Stimulated activated CD8-positive, alpha-beta memory T cell treated with anti-CD3 and anti-CD28 coated beads, Interleukin-7, amount 100 ng/mL, for 4 hours (primary cell): ENCODE data around the gene SYMPK.
"Not testable (repeated sequence)": the region's sequence is repeated elsewhere in the genome, so short reads cannot be mapped to it uniquely, and the experiment has no call there.

Experiments used
- DNase-seq, 2 donors: peaks; one replicate each; pipeline ENCODE4 v3.0.0-alpha.2; 2020; ENCODE audit warnings: low read depth in 2 of 2

Gene SYMPK

DNA sequence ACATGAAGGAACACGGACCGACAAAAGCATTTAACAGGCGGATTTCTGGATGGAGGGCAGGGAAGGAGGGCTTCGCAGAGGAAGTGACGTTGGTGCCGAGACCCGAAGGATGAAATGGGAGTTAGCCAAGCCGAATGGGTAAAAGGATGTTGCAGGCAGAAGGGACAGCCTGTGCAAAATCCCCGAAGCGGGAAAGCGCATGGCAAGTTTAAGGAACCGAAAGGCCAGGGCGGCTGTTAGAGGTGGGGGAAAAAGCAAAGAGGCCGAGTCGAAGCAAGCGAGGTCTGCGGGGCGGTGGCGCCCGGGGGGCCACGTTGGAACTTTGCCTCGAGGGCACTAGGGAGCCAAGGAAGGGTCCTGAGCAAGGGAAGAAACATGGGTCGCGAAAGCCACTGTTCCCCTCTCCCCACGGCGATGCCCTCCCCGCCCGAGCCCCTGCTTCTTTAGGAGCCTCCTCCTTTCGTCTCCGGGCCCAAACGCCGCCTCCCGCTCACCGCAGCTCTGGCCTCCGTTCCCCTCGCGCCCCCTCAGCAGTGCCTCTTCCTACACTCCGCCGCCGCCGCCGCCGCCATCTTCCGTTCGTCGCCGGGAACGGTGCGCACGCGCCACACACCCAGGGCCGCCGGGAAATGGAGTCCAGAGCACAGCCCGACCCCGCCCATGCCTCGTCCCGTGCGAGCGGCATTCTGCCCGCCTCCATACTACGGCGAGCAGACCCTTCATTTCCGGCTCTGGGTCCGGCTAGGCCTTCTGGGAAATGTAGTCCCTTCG is at the start of gene SYMPK:
SYMPK (minus strand) TSS at position 584 of the 771 bp plus-strand sequence. CDS start 8,652 bp downstream, outside the sequence.
- DNase-seq = peak; percentile 98 to 99

DNA sequence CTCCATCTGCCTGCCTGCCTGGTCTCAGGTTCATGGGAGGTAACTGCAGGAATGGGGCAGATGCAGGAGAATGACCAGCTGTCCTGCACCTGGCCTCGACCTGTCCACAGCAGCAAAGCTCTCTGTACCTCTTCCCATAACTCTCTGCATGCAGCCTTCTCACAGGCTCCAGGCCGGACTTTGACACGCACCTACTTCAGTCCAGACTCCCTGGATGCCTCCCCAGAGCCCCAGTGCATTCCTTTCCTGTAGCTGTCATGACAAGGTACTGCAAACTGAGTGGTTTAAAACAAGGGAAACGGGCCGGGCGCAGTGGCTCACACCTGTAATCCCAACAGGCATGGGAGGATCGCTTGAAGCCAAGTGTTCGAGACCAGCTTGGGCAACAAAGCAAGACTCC is 48.3 kb upstream of the SYMPK start:
- DNase-seq = no peak

DNA sequence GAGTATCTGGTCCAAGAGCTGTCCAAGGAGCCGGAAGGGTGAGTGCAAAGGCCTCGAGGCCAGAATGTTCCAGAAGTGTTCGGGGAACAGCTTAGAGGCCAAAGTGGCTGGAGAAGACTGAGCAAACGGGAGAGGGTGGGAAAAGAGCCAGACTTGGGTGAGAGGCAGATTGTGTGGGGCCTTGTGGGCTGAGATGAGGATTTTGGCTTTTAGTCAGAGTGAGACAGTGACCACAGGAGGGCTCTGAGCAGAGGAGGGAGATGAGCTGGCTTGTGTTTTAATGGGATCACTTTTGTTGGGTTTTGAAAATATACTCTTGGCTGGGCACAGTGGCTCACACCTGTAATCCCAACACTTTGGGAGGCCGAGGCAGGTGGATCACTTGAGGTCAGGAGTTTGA is 46.0 kb upstream of the SYMPK start:
- DNase-seq = no peak

DNA sequence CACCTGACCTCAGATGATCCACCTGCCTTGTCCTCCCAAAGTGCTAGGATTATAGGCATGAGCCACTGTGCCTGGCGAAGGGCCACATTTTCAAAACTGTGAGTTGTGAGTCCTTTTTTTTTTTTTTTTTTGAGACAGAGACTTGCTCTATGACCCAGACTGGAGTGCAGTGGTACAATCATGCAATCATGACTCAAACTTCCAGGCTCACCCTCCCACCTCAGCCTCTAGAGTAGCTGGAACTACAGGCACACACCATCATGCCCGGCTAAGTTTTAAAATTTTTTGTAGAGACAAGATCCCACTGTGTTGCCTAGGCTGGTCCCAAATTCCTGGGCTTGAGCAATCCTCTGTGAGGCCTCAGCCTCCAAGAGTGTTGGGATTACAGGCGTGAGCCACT is 43.3 kb upstream of the SYMPK start:
- DNase-seq = no peak

DNA sequence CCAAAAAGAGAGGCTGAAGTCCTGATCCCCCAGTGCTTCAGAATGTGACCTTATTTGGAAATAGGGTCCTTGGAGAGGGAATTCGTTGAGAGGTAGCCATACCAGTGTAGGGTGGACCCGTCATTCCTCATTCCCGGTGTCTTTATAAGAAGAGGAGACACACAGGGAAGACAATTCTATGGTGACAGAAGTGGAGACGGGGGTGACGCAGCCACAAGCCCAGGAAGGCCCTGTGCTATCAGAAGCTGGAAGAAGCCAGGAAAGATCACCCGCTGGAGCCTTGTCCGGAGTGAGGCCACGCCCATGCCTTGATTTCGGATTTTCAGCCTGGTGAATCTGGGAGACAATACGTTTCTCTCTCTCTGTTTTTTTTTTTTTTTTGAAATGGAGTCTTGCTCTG is 42.1 kb upstream of the SYMPK start:
- DNase-seq = no peak

DNA sequence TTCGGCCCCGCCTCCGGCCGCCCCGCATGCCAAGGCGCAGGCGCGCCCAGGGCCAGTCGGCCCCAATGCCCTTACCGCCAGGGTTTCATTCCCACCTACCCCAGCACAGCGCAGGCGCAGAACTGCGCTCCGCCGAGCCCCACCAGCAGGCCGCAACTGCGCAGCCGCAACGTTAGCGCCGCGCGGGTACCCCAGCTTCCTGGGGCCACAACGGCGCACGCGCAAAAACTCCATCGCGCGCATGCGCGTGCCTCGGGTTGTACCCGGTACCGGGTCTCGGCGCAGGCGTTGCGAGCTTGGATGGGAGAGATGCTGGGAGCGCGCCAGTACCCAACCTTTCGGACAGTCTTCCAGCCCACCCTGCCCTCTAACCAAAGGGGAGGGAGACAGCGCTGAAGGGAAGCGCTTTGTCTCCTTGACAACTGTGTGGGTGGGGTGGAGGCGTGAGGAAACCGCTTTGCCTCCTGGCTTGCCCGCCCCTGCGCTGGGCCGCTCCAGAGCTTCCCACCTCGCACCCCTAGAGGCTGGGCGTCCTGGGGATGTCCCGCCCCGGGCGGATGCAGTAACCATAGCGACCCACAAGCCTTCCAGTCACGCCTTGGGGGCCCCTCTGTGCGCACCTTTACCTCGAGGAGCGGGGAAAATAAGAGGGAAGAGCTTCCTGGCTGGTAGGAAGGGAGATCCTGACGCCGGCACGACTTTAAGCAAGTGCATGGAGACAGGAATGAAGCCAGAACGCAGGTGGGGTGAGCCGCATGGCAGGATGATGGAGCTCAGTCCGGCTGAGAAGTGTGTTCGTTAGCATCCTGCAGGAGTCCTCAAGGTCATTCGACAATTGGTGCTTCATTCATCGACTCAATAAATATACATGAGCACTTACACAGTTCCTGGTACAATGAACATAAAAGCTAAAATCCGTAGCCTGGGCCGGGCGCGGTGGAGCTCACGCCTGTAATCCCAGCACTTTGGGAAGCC is 40.0 kb upstream of the SYMPK start:
- peak; percentile 97 to 99 for DNase-seq

DNA sequence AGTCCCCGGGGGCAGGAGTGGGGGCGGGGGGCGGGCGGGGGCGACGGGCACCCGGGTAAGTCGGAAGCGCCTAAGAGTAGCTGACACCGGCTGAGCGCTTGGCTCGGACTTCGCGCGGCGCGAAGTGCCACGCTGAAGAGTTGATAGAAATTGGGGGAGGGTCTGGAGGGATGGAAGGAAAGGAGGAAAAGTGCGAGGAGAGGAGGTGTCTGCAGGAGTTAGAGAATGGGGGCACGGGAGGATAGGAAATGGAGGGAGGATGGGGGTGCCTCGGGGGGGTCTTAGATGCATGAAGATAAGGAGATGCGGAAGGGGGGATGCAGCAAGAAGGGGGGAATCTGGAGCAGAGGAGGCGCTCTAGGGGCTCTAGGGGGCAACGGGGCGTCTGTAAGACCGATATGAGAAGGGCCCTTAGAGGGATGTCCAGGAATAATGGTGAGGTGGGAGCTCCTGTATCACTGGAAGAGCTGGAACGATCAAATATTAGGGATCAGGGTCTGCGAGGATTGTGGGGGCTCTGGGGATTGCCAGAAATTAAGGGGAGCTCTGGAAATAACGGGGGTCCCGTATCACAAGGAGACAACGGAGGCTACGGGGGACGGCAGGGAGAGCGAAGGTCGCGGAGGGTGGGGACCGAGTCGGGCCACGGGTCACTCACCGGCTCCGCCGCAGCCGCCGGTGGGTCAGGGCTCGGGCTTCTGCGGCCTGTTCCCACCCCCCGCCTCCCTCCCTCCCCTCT is 39.1 kb upstream of the SYMPK start, which contains the start of gene MYPOP:
MYPOP (minus strand) TSS at position 702 of the 739 bp plus-strand sequence. CDS start 840 bp downstream, outside the sequence.
- DNase-seq = no peak

DNA sequence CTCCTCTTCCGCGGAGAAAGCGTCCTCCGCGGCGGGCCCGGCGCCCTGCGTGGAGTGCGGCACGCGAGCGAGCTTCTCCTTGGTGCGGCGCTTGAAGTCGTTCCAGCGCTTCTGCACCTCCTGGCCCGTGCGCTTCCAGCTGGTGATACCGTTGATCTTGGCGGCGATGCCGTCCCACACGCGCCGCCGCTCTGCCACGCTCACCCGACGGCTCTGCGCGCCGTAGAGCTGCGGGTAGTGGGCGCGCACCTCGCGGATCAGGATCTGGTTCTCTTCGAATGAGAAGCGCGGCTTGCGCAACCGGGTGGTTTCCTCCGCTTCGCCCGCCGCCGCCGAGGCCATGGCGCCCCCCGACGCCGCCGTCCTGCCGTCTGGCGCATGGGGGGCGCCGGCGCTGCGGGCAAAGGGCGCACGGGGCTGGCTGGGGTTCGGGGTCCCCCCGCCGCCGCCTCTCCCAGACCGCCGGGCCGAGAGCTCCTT is 38.5 kb upstream of the SYMPK start:
- peak in 1 of 2 donors; percentile 33 for DNase-seq

DNA sequence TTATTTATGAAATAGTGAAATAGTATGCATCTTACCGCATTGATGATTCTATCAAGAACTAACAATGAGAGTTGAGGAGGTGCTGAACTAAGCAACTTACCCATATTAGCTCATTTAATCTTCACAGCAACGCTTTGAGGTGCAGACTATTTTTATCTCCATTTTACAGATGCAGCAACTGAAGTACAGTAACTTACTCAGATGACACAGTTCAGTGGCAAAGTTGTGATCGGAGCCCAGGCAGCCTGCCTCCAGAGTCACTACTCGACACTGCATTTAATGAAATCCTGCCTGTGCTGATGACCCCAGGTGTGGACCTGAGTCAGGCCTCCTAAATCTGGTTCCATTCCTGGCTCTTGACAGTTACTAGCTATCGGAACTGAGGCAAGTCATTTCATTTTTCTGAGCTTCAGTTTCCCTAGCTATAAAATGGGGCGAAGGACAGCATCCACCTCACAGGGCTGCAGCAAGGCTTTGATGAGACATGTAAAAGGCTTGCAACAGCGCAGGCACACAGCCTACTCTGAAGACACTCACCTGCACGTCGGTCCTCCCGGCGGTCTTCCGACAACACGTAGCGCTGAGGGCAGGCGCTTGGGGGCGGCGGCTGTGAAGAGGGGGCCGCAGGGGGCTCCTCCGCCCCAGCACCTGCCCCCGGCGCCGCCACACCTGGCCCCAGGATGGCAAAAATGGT is 37.9 kb upstream of the SYMPK start:
- no peak for DNase-seq

DNA sequence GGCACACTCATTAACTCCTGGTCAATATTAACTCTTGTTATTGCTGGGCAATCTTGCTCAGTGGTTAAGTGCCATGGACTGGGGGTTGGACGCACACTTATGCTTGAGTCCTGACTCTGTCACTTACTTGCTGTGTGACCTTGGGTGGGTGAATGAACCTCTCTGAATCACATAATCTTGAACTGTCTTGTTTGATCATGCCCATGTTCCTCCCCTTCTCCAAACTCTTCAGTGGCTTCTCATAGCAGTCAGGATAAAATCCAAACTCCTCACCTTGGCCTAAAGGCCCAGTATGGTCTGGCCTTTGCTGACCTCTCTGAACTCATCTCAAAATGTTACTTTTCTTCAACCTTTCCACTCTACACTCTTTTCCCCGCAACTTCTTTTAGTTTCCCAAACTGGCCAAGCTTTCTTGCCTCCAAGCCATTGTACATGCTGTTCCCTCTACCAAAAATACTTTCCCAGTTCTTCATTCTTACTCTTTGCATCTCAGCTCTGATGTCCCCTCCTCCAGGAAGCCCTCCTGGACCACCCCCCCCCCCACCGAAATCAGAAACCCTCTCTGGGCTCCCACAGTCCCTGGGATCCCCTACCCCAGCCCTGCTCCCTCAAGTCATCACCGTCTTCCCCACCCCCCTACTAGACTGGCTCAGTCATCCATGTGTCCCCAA is 37.1 kb upstream of the SYMPK start:
- DNase-seq = no peak

DNA sequence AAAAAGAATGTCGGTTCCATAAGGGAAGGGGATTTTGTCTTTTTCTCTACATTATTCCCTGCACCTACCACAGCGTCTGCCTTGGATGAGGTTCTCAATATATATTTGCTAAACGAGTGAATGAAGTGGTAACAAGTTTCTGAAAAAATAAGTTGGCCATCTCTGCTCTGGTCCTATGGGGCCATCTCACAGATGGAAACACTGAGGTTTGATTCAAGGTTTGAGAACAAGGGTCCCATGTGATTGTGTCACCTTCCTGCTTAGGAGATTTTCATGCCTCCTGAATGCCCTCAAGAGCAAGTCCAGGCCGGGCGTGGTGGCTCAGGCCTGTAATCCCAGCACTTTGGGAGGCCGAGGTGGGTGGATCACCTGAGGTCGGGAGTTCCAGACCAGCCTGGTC is 36.3 kb upstream of the SYMPK start:
- DNase-seq = no peak

DNA sequence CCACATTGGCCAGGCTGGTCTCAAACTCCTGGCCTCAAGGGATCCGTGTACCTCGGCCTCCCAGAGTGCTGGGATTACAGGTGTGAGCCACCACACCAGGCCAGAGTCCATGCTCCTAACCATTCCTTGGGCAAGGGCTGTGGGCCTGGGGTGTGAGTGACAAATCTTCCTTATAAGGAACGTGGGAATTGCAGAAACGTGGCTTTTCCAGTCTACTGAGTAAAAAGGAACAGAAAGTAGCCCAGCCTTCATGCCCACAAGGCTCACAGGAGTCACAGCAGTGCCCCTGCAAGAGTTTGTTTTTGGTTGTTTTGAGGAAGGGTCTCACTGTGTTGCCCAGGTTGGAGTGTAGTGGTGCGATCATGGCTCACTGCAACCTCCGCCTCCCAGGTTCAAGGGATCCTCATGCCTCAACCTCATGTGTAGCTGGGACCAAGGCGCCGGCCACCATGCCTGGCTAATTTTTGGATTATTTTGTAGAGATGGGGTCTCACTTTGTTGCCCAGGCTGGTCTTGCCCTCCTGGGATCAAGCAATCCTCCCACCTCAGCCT is 34.4 kb upstream of the SYMPK start:
- no peak for DNase-seq

DNA sequence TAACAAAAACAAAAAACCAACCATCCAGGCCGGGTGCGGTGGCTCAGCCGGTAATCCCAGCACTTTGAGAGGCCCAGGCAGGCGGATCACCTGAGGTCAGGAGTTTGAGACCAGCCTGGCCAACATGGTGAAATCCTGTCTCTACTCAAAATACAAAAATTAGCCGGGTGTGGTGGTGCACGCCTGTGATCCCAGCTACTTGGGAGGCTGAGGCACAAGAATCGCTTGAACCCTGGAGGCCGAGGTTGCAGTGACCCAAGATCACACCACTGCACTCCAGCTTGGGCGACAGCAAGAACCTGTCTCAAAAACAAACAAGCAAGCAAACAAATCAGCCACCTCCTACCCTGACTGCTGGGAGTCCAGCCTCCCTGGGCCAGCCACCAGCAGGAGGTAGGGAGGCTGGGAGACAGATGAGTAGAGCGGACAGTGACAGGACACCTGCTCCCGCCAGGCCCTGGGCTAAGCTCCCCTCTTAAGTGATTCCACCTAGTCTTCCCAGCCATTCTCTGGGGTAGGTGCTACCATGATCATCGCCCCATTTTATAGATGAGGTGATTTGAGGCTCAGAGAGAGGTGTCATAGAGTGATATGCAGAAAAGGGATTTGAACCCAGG is 33.1 kb upstream of the SYMPK start:
- not testable (repeated sequence) for DNase-seq

DNA sequence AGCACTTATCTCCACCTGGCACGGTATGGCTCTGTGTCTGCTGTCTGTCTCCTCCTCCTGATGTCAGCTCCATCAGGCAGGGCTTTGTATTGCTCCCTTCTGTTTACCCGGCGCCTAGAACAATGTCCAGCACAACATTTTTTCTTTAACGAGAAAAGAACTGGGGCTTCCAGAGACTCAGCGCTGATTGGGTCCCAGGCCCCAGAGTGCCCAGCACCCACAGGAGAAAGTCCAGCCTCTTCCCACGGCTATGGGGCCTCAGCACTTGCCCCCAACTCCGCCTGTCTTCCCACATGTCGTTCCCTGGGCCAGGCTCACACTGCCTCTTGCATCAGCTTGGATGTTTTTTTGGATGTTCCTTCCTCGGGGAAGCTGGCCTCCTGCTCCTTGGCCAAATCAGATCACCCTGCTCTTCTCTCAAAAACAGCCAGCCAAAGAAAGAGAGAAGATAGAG is 32.6 kb upstream of the SYMPK start:
- no peak for DNase-seq

DNA sequence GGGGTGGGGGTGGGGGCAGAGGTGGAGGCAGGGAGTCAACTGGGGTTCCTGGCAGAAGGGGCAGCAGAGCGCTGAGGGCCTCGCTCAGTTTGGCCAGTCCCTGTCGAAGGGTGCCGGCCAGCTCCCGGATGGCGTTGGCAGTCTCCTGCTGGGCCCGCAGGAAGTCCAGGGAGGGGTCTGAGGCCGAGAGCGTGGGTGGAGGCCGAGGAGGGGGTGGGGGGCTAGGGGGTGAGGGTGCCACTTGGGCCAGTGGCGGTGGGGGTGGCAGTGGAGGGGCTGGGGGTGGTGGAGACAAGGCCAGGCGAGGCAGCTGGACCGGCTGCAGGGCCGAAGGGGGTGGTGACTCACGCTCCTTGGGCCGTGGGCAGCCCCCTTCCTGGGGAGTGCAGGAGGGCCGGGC is 27.9 kb upstream of the SYMPK start:
- no peak for DNase-seq

DNA sequence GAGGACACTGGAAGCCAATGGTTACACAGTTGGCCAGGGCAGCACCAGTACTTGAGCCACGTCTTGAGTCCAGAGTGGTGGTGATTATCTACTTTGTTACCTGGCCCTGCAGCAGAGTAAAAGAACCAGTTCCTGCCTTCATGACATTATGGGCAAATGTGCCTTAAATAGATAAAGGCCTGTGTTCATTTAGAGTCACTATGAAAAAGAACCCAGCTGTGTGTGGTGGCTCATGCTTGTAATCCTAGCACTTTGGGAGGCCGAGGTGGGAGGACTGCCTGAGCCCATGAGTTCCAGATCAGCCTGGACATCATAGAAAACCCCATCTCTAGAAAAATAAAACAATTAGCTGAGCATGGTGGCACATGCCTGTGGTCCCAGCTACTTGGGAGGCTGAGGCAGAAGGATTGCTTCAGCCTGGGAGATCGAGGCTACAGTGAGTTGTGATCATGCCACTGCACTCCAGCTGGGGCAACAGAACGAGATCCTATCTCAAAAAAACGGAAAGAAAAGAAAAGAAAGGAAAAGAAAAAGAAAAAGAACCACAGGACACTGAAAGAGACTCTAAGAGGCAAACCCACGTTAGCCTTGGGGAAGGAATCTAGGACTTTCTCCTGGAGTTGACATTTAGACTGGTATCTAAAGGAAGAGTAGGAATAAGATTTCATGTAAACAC is 26.4 kb upstream of the SYMPK start:
- no peak for DNase-seq

DNA sequence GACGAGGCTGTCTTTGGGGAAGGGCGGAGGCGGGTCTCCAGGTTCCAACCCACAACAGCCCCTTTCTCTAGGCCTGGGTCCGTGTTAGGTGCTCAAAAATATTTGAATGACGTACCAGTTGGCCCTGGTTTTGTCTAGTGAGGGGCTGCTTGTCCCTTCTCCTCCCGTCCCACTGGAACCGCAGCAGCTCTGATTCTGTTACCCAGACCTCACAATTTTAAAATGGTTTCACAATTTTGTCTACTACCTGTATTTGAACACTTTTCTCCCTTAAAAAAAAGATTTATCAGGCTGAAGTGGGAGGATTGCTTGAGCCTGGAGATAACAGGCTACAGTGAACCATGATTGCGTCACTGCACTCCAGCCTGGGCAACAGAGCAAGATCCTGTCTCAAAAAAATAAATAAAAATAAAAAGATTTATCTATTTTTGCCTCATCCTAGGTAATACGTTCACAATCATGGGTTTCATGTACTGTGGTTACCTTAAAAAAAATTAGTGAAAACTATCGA is 24.3 kb upstream of the SYMPK start:
- DNase-seq = no peak

DNA sequence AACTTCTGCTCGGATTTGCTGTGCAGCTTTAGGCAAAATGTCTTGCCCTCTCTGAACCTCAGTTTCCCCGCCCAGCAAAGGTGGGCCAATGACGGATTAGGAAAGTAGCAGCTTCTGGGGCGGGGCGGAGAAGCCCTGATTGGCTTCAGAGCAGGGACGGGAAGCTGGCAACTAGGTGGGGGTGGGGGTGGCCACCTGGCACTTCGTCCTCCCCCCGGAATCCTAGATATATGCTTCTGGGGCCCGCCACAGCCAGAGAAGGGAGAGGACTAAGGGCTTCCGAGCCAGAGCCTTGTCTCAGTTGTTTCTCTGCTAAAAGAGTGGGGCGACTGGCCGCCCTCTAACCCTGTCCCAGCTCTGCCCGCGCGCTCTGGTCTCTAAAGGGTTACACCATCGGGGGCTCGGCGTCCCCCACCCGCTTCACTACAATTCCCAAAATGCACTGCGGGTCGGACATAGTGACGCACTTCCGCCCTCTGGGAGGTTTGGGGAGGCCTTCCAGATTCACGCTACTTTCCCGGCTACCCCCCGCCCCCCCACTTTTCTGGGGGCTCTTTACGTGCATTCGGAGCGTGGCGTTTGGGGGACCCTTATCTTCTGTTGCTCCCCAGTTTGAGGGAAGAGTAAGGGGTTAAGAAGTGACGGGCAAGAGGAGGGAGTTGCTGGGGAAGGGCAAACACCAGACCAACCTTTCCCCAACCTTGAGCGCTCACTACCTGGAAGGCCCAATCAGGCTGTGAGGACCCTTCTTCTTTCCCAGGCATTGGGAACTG is 23.7 kb upstream of the SYMPK start:
- DNase-seq = peak; percentile 82 to 83
